IMR-90 (cell line): ENCODE data around the gene ARHGEF17. TPM values are rescaled to one million over a fixed set of nuclear protein-coding genes. Genes with fewer than 3 reads are reported as not detected.
A peak's percentile ranks its signal among the peaks of the same experiment; 100 is the strongest.

Source experiments
- ATAC-seq: fragments of 200-7000 bp; cut with Tn5 transposase; 2 replicates; pipeline ENCODE4 v1.9.1; 2020; ENCODE audit warnings: low read depth, mild to moderate bottlenecking, moderate library complexity
- BruUV-seq: library from RNA; stranded (reverse); fragments of 400-500 nt; replicated peaks from 2 replicates; lab custom pipeline; 2021; lab: Mats Ljungman, UMichigan
- CTCF ChIA-PET: fragments of 300-600 bp; formaldehyde crosslinking; extraction: SDS; loops from one replicate; lab custom pipeline; 2021; ENCODE audit warnings: antibody characterized with exemption; lab: Yijun Ruan, JAX
- POLR2A ChIA-PET: fragments of 300-600 bp; sonication (Branson Sonifier 250); formaldehyde crosslinking; loops from one replicate; lab custom pipeline; 2022; ENCODE audit warnings: antibody characterized with exemption; ENCODE audit not compliant: unreplicated experiment; lab: Charles Lee
- DNase-seq: peaks from one replicate; pipeline ENCODE4 v3.0.0; 2013
- H2AFZ ChIP-seq: replicated peaks from 2 replicates; pipeline ENCODE3; 2013; ENCODE audit warnings: low read length, mild to moderate bottlenecking; ENCODE audit not compliant: poor library complexity
- H2AK5ac ChIP-seq: 2 replicates; pipeline ENCODE4 v1.6.1; 2013; ENCODE audit warnings: low read depth, low read length, inconsistent platforms
- H2AK9ac ChIP-seq: replicated peaks from 2 replicates; pipeline ENCODE3; 2013; ENCODE audit warnings: mild to moderate bottlenecking, low read depth, low read length, moderate library complexity; ENCODE audit not compliant: poor library complexity
- H2BK120ac ChIP-seq: 2 replicates; pipeline ENCODE4 v1.6.1; 2013; ENCODE audit warnings: low read depth, low read length, inconsistent platforms
- H2BK15ac ChIP-seq: 3 replicates; pipeline ENCODE4 v1.6.1; 2013; ENCODE audit warnings: low read depth, low read length, inconsistent platforms
- H2BK20ac ChIP-seq: 2 replicates; pipeline ENCODE4 v1.6.1; 2013; ENCODE audit warnings: low read depth, mild to moderate bottlenecking, inconsistent platforms, low read length, moderate library complexity
- H2BK5ac ChIP-seq: 2 replicates; pipeline ENCODE4 v1.6.1; 2013; ENCODE audit warnings: mild to moderate bottlenecking, low read depth, low read length, inconsistent platforms; ENCODE audit not compliant: poor library complexity, severe bottlenecking
- H3K14ac ChIP-seq: replicated peaks from 2 replicates; pipeline ENCODE4 v1.6.1; 2013; ENCODE audit warnings: low read depth, low read length, inconsistent platforms
- H3K18ac ChIP-seq: 2 replicates; pipeline ENCODE4 v1.6.1; 2013; ENCODE audit warnings: low read depth, low read length, control low read depth
- H3K23ac ChIP-seq: 2 replicates; pipeline ENCODE4 v1.6.1; 2013; ENCODE audit warnings: low read depth, low read length, inconsistent platforms
- H3K27ac ChIP-seq: 2 replicates; pipeline ENCODE4 v1.5.1; 2013; ENCODE audit warnings: mild to moderate bottlenecking, control low read depth, low read length; ENCODE audit not compliant: insufficient read depth
- H3K27me3 ChIP-seq: 2 replicates; pipeline ENCODE4 v1.6.1; 2013; ENCODE audit warnings: low read length; ENCODE audit not compliant: control insufficient read depth, insufficient read depth
- H3K36me3 ChIP-seq: 2 replicates; pipeline ENCODE4 v1.6.1; 2013; ENCODE audit warnings: low read length, mixed read lengths; ENCODE audit not compliant: control insufficient read depth, insufficient read depth
- H3K4ac ChIP-seq: 2 replicates; pipeline ENCODE4 v1.6.1; 2013; ENCODE audit warnings: low read depth, low read length, inconsistent platforms
- H3K4me1 ChIP-seq: 2 replicates; pipeline ENCODE4 v1.6.1; 2013; ENCODE audit warnings: low read length, mixed read lengths; ENCODE audit not compliant: control insufficient read depth, insufficient read depth
- H3K4me2 ChIP-seq: 2 replicates; pipeline ENCODE4 v1.6.1; 2013; ENCODE audit warnings: low read depth, mild to moderate bottlenecking, control low read depth, low read length, moderate library complexity
- H3K4me3 ChIP-seq: 2 replicates; pipeline ENCODE4 v1.5.1; 2013; ENCODE audit warnings: low read depth, mild to moderate bottlenecking, control low read depth, low read length, moderate library complexity; ENCODE audit not compliant: insufficient read depth
- H3K56ac ChIP-seq: 2 replicates; pipeline ENCODE4 v1.6.1; 2013; ENCODE audit warnings: low read length, inconsistent platforms; ENCODE audit not compliant: insufficient read depth; ENCODE audit errors: extremely low read depth
- H3K79me1 ChIP-seq, 2 experiments: 2 replicates each; pipeline ENCODE4 v1.6.1; 2013; ENCODE audit warnings: low read length in 2 of 2, inconsistent platforms in 1 of 2, low read depth in 1 of 2
- H3K9ac ChIP-seq: 2 replicates; pipeline ENCODE4 v1.6.1; 2013; ENCODE audit warnings: low read depth, low read length, control low read depth
- H3K9me1 ChIP-seq: 2 replicates; pipeline ENCODE4 v1.6.1; 2013; ENCODE audit warnings: low read length, inconsistent platforms; ENCODE audit not compliant: insufficient read depth
- H3K9me3 ChIP-seq: 2 replicates; pipeline ENCODE4 v1.6.1; 2013; ENCODE audit warnings: low read length; ENCODE audit not compliant: control insufficient read depth, insufficient read depth
- H4K20me1 ChIP-seq: 2 replicates; pipeline ENCODE4 v1.6.1; 2013; ENCODE audit warnings: low read length, inconsistent platforms; ENCODE audit not compliant: insufficient read depth
- H4K5ac ChIP-seq: 2 replicates; pipeline ENCODE4 v1.6.1; 2013; ENCODE audit warnings: mild to moderate bottlenecking, low read depth, low read length, control low read depth
- H4K8ac ChIP-seq, 2 experiments: 2 replicates each; pipeline ENCODE4 v1.6.1; 2013; ENCODE audit warnings: low read depth in 2 of 2, low read length in 2 of 2, control low read depth in 1 of 2, inconsistent platforms in 1 of 2
- H4K91ac ChIP-seq: 2 replicates; pipeline ENCODE4 v1.6.1; 2013; ENCODE audit warnings: low read depth, low read length, inconsistent platforms; ENCODE audit not compliant: insufficient read depth
- BHLHE40 ChIP-seq: fragments of 150-350 bp; IDR thresholded peaks from 2 replicates; pipeline ENCODE4 v1.6.1; 2016; ENCODE audit warnings: mild to moderate bottlenecking, low read depth, low read length
- CEBPB ChIP-seq: IDR thresholded peaks from 2 replicates; pipeline ENCODE4 v1.6.1; 2012; ENCODE audit warnings: low read depth, low read length, improper control_type of control experiment
- CTCF ChIP-seq: conservative IDR thresholded peaks from 2 replicates; pipeline ENCODE4 v1.5.1; 2012; ENCODE audit warnings: mild to moderate bottlenecking, low read depth, low read length, improper control_type of control experiment
- MAFK ChIP-seq: IDR thresholded peaks from 2 replicates; pipeline ENCODE4 v1.6.1; 2012; ENCODE audit warnings: low read depth, low read length, improper control_type of control experiment
- RCOR1 ChIP-seq: IDR thresholded peaks from 2 replicates; pipeline ENCODE4 v1.6.1; 2012; ENCODE audit warnings: mild to moderate bottlenecking, low read length, improper control_type of control experiment; ENCODE audit not compliant: insufficient replicate concordance
- RFX5 ChIP-seq: IDR thresholded peaks from 2 replicates; pipeline ENCODE4 v1.8.0; 2012; ENCODE audit warnings: low read depth, mild to moderate bottlenecking, low read length, moderate library complexity
- SMC3 ChIP-seq: fragments of 150-350 bp; IDR thresholded peaks from 2 replicates; pipeline ENCODE4 v1.6.1; 2016; ENCODE audit warnings: low read depth, mild to moderate bottlenecking, antibody characterized with exemption, low read length, moderate library complexity
- USF2 ChIP-seq: fragments of 150-350 bp; IDR thresholded peaks from 2 replicates; pipeline ENCODE4 v1.6.1; 2017; ENCODE audit warnings: mild to moderate bottlenecking, antibody characterized with exemption, low read length, low read depth
- WGBS, 2 experiments: methylation state at CpG; one replicate each; pipeline versions ENCODE4 v1.1.5 to v1.1.7; 2013; ENCODE audit warnings: missing lambda C conversion rate in 2 of 2; ENCODE audit not compliant: insufficient read length in 1 of 2; ENCODE audit errors: extremely low coverage in 2 of 2; 5-methylcytosine and 5-hydroxymethylcytosine counted together
- dilution Hi-C: fragments of 300-500 bp; cut with HindIII; formaldehyde crosslinking; loops from one replicate; pipeline ENCODE4 v1.14.3; 2018; ENCODE audit warnings: low sequenced_read_pairs; ENCODE audit not compliant: unreplicated experiment
- in situ Hi-C: fragments of 300-500 bp; cut with MboI; formaldehyde crosslinking; loops from 3 replicates; pipeline ENCODE4 v1.14.3; 2019; ENCODE audit warnings: low sequenced_read_pairs, inconsistent platforms, mixed read lengths
- intact Hi-C: fragments of 100-400 bp; cut with micrococcal nuclease; formaldehyde crosslinking; loops from 2 replicates; pipeline ENCODE4 v1.10.0; 2022
- polyA plus RNA-seq, 3 experiments: library from polyadenylated mRNA; depleted of rRNA; stranded (reverse); fragments of >200 nt; gene quantifications; 2 replicates each; pipeline ENCODE4 v1.2.3, GENCODE V29; 2012; ENCODE audit warnings: low replicate concordance in 1 of 3
- total RNA-seq: library from RNA; depleted of rRNA; stranded (reverse); fragments of >200 nt; gene quantifications from 2 replicates; pipeline ENCODE4 v1.2.3, GENCODE V29; 2012

The ARHGEF17 gene
- total and polyA plus RNA-seq, 2 of the 4 experiments (the other 2 are of a cell fraction), result 21.7 to 97.7 TPM

- 78% methylated on average over 10 of the region's 40 CpGs; no CpG with 5 or more reads in 1 of the 2 experiments for WGBS, 2 experiments
- H3K4me1 ChIP-seq, result peaks cover 20% of the 10 kb centered on the region
- TF ChIP-seq CEBPB (no peak), USF2 (no peak), CTCF (no peak), RFX5 (no peak), RCOR1 (no peak), SMC3 (no peak), MAFK (no peak), BHLHE40 (no peak)
- no peak overlapping the region for H4K5ac ChIP-seq
- no peak overlapping the region for H2BK5ac ChIP-seq
- no peak for ATAC-seq
- peaks cover 19% of the 10 kb centered on the region for H3K36me3 ChIP-seq
- peaks cover 100% of the 10 kb centered on the region for H4K20me1 ChIP-seq
- ChIA-PET CTCF (no interaction called here), POLR2A (no interaction called here)
- peak overlapping the region; percentile 38; the same call in 1 of the 2 replicates for H3K23ac ChIP-seq
- no peak overlapping the region for H2BK120ac ChIP-seq
- intact Hi-C loops, result no loop called here
- no peak overlapping the region for H2AFZ ChIP-seq
- no peak overlapping the region for H3K27ac ChIP-seq
- no peaks in the 10 kb centered on the region for H3K9me3 ChIP-seq
- dilution Hi-C loops, result no loop called here
- H3K4me3 ChIP-seq, result no peak overlapping the region
- H3K9me1 ChIP-seq, result peaks cover 16% of the 10 kb centered on the region; the same call in 1 of the 2 replicates
- no peak overlapping the region for H3K4me2 ChIP-seq
- no peak overlapping the region for H2AK5ac ChIP-seq
- in situ Hi-C loops, result no loop called here
- no peak overlapping the region for H3K18ac ChIP-seq
- 0 out of 2 replicates have a peak overlapping the region, but pooled peaks have one; percentile 15 for H3K14ac ChIP-seq
- H4K8ac ChIP-seq, result no peak overlapping the region
- no peak overlapping the region for H3K56ac ChIP-seq
- no peak overlapping the region for H4K91ac ChIP-seq
- DNase-seq, result no peak
- H3K27me3 ChIP-seq, result no peaks in the 10 kb centered on the region
- H2BK20ac ChIP-seq, result no peak overlapping the region
- no peak overlapping the region for H2BK15ac ChIP-seq
- H3K4ac ChIP-seq, result no peak overlapping the region
- no TSS peak for BruUV-seq
- H3K9ac ChIP-seq, result no peak overlapping the region
- H2AK9ac ChIP-seq, result no peak overlapping the region
- peaks cover 20 to 92% of the 10 kb centered on the region in 2 experiments for H3K79me1 ChIP-seq
Measured at GRCh38 chr11:73343076-73343873, 35.2 kb downstream of the ARHGEF17 start.
